ENCODE results near the gene ARHGEF4. TPM values are rescaled to one million over a fixed set of nuclear protein-coding genes. Genes with fewer than 3 reads are reported as not detected.
A peak's percentile ranks its signal among the peaks of the same experiment; 100 is the strongest.
"Not testable (repeated sequence)": the region's sequence is repeated elsewhere in the genome, so short reads cannot be mapped to it uniquely, and the experiment has no call there.

Gene ARHGEF4
- total RNA-seq, 1 donor from 2014 or later = 2.6 TPM

GRCh38 chr2:130987519-130988425 lies 151.1 kb downstream of the ARHGEF4 start:
- peak; percentile 83 for DNase-seq (ENCODE audit: extremely low spot score, unreplicated experiment)
- Mint-ChIP-seq H3K4me3 (ENCODE audit: unreplicated experiment) (no peak overlapping the region), H3K4me1 (ENCODE audit: unreplicated experiment) (no peaks in the 10 kb centered on the region), H3K36me3 (ENCODE audit: unreplicated experiment) (no peaks in the 10 kb centered on the region), H3K27me3 (ENCODE audit: unreplicated experiment) (peaks cover 3% of the 10 kb centered on the region), H3K27ac (ENCODE audit: unreplicated experiment) (no peak overlapping the region), H3K9me3 (ENCODE audit: unreplicated experiment) (no peaks in the 10 kb centered on the region)
- TF ChIP-seq CTCF (IDR thresholded peaks at IDR 0.05) = no peak

DNA sequence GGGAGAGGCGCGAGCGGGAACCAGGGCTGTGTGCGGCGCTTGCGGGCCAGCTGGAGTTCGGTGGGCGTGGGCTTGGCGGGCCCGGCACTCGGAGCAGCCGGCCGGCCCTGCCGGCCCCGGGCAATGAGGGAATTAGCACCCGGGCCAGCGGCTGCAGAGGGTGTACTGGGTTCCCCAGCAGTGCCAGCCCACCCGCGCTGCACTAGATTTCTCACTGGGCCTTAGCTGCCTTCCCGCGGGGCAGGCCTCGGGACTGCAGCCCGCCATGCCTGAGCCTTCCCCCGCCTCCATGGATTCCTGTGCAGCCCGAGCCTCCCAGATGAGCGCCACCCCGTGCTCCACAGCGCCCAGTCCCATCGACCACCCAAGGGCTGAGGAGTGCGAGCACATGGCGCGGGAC lies 154.7 kb downstream of the ARHGEF4 start:
- not testable (repeated sequence) for H3K4me1 Mint-ChIP-seq (ENCODE audit: unreplicated experiment); H3K27ac Mint-ChIP-seq (ENCODE audit: unreplicated experiment); H3K36me3 Mint-ChIP-seq (ENCODE audit: unreplicated experiment); H3K27me3 Mint-ChIP-seq (ENCODE audit: unreplicated experiment); H3K9me3 Mint-ChIP-seq (ENCODE audit: unreplicated experiment); H3K4me3 Mint-ChIP-seq (ENCODE audit: unreplicated experiment)
- DNase-seq (ENCODE audit: extremely low spot score, unreplicated experiment) = peak; percentile 83

GRCh38 chr2:130992003-130992402 lies 155.3 kb downstream of the ARHGEF4 start:
- not testable (repeated sequence) for H3K9me3 Mint-ChIP-seq (ENCODE audit: unreplicated experiment); H3K36me3 Mint-ChIP-seq (ENCODE audit: unreplicated experiment); DNase-seq (ENCODE audit: extremely low spot score, unreplicated experiment); H3K4me3 Mint-ChIP-seq (ENCODE audit: unreplicated experiment); H3K27ac Mint-ChIP-seq (ENCODE audit: unreplicated experiment); H3K27me3 Mint-ChIP-seq (ENCODE audit: unreplicated experiment); H3K4me1 Mint-ChIP-seq (ENCODE audit: unreplicated experiment)

- no peak for DNase-seq (ENCODE audit: extremely low spot score, unreplicated experiment)
- no peaks in the 10 kb centered on the region for H3K36me3 Mint-ChIP-seq (ENCODE audit: unreplicated experiment)
- no peaks in the 10 kb centered on the region for H3K9me3 Mint-ChIP-seq (ENCODE audit: unreplicated experiment)
- no peak overlapping the region for H3K27ac Mint-ChIP-seq (ENCODE audit: unreplicated experiment)
- peaks cover 12% of the 10 kb centered on the region for H3K27me3 Mint-ChIP-seq (ENCODE audit: unreplicated experiment)
- no peak for TF ChIP-seq CTCF (IDR thresholded peaks at IDR 0.05)
- H3K4me1 Mint-ChIP-seq (ENCODE audit: unreplicated experiment) = no peaks in the 10 kb centered on the region
- H3K4me3 Mint-ChIP-seq (ENCODE audit: unreplicated experiment) = no peak overlapping the region
Observed at GRCh38 chr2:130996691-130997090, 160.0 kb downstream of the ARHGEF4 start.

- TF ChIP-seq CTCF (IDR thresholded peaks at IDR 0.05) = no peak
- Mint-ChIP-seq H3K4me1 (ENCODE audit: unreplicated experiment) (no peaks in the 10 kb centered on the region), H3K4me3 (ENCODE audit: unreplicated experiment) (no peak overlapping the region), H3K27me3 (ENCODE audit: unreplicated experiment) (peaks cover 13% of the 10 kb centered on the region), H3K36me3 (ENCODE audit: unreplicated experiment) (no peaks in the 10 kb centered on the region), H3K9me3 (ENCODE audit: unreplicated experiment) (no peaks in the 10 kb centered on the region), H3K27ac (ENCODE audit: unreplicated experiment) (no peak overlapping the region)
- DNase-seq (ENCODE audit: extremely low spot score, unreplicated experiment) = no peak
Observed at GRCh38 chr2:130997198-130997597, 160.5 kb downstream of the ARHGEF4 start.

GRCh38 chr2:130998561-130998960 lies 161.8 kb downstream of the ARHGEF4 start:
- H3K36me3 Mint-ChIP-seq (ENCODE audit: unreplicated experiment) = no peaks in the 10 kb centered on the region
- no peaks in the 10 kb centered on the region for H3K9me3 Mint-ChIP-seq (ENCODE audit: unreplicated experiment)
- peaks cover 13% of the 10 kb centered on the region for H3K27me3 Mint-ChIP-seq (ENCODE audit: unreplicated experiment)

More at GRCh38 chr2:130998561-130998960, 161.8 kb downstream of the ARHGEF4 start:
- Mint-ChIP-seq H3K4me1 (ENCODE audit: unreplicated experiment) (no peaks in the 10 kb centered on the region), H3K4me3 (ENCODE audit: unreplicated experiment) (no peak overlapping the region), H3K27ac (ENCODE audit: unreplicated experiment) (no peak overlapping the region)
- no peak for DNase-seq (ENCODE audit: extremely low spot score, unreplicated experiment)
- TF ChIP-seq CTCF (IDR thresholded peaks at IDR 0.05) = no peak

Measured in osteocyte (in vitro differentiated cells).